PC-3 (cell line): ENCODE data around the gene RBM25.
"Not testable (repeated sequence)": the region's sequence is repeated elsewhere in the genome, so short reads cannot be mapped to it uniquely, and the experiment has no call there.

Source experiments
- EZH2 ChIP-seq: fragments of 300-600 bp; sonication (generic); IDR thresholded peaks from one replicate; pipeline ENCODE4 v1.6.1; 2017; ENCODE audit warnings: antibody characterized with exemption, mild to moderate bottlenecking, low read length; ENCODE audit not compliant: unreplicated experiment
- TF ChIP-seq, protein P1 (sequence below): fragments of 300-600 bp; sonication (generic); conservative IDR thresholded peaks from 2 replicates; pipeline ENCODE4 v1.5.1; 2017; ENCODE audit warnings: antibody characterized with exemption, low read depth, mild to moderate bottlenecking, low read length

DNA sequence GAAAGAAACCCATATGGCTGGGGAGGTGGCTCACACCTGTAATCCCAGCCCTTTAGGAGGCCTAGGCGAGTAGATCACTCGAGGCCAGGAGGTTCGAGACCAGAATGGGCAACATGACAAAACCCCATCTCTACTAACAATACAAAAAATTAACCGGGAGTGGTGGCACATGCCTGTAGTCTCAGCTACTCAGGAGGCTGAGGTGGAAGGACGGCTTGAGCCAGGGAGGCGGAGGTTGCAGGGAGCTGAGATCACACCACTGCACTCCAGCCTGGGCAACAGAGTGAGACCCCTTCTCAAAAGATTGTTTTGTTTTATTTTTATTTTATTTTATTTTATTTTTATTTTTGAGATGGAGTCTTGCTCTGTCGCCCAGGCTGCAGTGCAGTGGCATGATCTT, 47.1 kb upstream of the RBM25 start:
- TF ChIP-seq, protein P1, sequence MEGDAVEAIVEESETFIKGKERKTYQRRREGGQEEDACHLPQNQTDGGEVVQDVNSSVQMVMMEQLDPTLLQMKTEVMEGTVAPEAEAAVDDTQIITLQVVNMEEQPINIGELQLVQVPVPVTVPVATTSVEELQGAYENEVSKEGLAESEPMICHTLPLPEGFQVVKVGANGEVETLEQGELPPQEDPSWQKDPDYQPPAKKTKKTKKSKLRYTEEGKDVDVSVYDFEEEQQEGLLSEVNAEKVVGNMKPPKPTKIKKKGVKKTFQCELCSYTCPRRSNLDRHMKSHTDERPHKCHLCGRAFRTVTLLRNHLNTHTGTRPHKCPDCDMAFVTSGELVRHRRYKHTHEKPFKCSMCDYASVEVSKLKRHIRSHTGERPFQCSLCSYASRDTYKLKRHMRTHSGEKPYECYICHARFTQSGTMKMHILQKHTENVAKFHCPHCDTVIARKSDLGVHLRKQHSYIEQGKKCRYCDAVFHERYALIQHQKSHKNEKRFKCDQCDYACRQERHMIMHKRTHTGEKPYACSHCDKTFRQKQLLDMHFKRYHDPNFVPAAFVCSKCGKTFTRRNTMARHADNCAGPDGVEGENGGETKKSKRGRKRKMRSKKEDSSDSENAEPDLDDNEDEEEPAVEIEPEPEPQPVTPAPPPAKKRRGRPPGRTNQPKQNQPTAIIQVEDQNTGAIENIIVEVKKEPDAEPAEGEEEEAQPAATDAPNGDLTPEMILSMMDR, result not testable (repeated sequence)
- TF ChIP-seq EZH2, result not testable (repeated sequence)
